Activated T-cell treated with anti-CD3 and anti-CD28 coated beads, Interleukin-2, amount 50 U/mL, for 4 hours (primary cell): ENCODE measurements around the gene TH. TPM values are rescaled to one million over a fixed set of nuclear protein-coding genes. Genes with fewer than 3 reads are reported as not detected.

Experiments used
- ATAC-seq, 2 donors: fragments of 200-7000 bp; cut with Tn5 transposase; one replicate each; pipeline ENCODE4 v1.10.0; 2021
- DNase-seq: peaks from one replicate; pipeline ENCODE4 v3.0.0-alpha.2; 2020
- H3K27me3 Mint-ChIP-seq: one replicate; pipeline ENCODE4 v1.8.0; 2021; ENCODE audit warnings: low read depth, mixed read lengths
- H3K36me3 Mint-ChIP-seq: one replicate; pipeline ENCODE4 v1.8.0; 2022; ENCODE audit warnings: mixed read lengths; ENCODE audit not compliant: insufficient read depth
- H3K4me1 Mint-ChIP-seq: one replicate; pipeline ENCODE4 v1.8.0; 2021; ENCODE audit warnings: low read depth, mixed read lengths
- H3K4me3 Mint-ChIP-seq: one replicate; pipeline ENCODE4 v1.8.0; 2021; ENCODE audit warnings: mild to moderate bottlenecking, moderate library complexity, mixed read lengths
- H3K9me3 Mint-ChIP-seq: one replicate; pipeline ENCODE4 v1.8.0; 2021; ENCODE audit warnings: mixed read lengths
- total RNA-seq, 3 donors: library from RNA; stranded (reverse); gene quantifications; one replicate each; pipeline ENCODE4 v1.2.1, GENCODE V29; 2021

The TH gene
- total RNA-seq = not detected

DNA sequence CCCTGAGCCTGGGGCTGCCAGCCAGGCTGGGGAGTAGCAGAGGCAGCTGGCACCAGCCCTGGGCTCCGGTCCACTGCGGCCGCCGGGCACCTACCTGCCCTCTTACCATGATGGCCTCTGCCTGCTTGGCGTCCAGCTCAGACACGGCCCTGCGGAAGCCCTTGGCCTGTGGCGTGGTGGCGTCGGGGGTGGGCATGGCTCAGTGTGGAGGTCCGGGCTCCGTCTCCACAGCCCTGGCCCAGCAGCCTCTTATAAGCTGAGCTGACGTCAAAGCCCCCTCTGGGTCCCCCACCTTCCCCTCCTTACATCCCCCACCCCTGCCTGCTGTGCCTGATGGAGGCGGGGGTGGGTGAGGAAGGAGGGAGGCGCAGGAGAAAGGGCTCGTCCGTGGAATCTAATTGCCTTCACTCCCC, at the start of gene TH:
TH (minus strand) TSS at position 225 of the 413 bp plus-strand sequence; CDS start at position 196, 29 bp downstream.
- no peak within 1 kb of the TSS for H3K4me3 Mint-ChIP-seq
- no peaks in the 10 kb centered on the region for H3K36me3 Mint-ChIP-seq
- peaks cover 2% of the 10 kb centered on the region for H3K27me3 Mint-ChIP-seq
- no peak for ATAC-seq
- H3K4me1 Mint-ChIP-seq = no peaks in the 10 kb centered on the region
- no peak for DNase-seq
- no peaks in the 10 kb centered on the region for H3K9me3 Mint-ChIP-seq

DNA sequence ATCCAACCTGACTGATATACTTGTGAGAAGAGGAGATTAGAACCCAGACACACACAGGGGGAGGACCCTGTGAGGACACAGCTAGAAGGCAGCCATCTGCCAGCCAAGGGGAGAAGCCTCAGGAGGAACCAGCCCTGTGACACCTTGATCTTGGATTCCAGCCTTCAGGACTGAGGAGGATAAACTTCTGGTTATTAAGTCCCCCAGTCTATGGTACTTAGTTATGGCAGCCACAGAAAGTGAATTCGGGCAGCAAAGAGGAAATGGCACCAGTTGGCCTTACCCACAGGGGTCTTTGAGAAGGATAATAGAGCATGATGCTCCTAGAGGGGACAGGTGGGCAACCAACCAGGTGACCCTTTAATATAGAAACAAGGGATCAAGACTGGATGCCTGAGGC, 49.4 kb upstream of the TH start:
- H3K27me3 Mint-ChIP-seq = peaks cover 7% of the 10 kb centered on the region
- ATAC-seq (no peak), DNase-seq (no peak)
- no peak overlapping the region for H3K4me3 Mint-ChIP-seq
- H3K4me1 Mint-ChIP-seq = no peaks in the 10 kb centered on the region
- no peaks in the 10 kb centered on the region for H3K36me3 Mint-ChIP-seq
- peaks cover 13% of the 10 kb centered on the region for H3K9me3 Mint-ChIP-seq

- Mint-ChIP-seq H3K27me3 (peaks cover 4% of the 10 kb centered on the region), H3K4me3 (no peak overlapping the region), H3K36me3 (no peaks in the 10 kb centered on the region), H3K9me3 (peaks cover 9% of the 10 kb centered on the region), H3K4me1 (no peaks in the 10 kb centered on the region)
- no peak for ATAC-seq
- no peak for DNase-seq
Measured at GRCh38 chr11:2220173-2220771, 48.7 kb upstream of the TH start.

DNA sequence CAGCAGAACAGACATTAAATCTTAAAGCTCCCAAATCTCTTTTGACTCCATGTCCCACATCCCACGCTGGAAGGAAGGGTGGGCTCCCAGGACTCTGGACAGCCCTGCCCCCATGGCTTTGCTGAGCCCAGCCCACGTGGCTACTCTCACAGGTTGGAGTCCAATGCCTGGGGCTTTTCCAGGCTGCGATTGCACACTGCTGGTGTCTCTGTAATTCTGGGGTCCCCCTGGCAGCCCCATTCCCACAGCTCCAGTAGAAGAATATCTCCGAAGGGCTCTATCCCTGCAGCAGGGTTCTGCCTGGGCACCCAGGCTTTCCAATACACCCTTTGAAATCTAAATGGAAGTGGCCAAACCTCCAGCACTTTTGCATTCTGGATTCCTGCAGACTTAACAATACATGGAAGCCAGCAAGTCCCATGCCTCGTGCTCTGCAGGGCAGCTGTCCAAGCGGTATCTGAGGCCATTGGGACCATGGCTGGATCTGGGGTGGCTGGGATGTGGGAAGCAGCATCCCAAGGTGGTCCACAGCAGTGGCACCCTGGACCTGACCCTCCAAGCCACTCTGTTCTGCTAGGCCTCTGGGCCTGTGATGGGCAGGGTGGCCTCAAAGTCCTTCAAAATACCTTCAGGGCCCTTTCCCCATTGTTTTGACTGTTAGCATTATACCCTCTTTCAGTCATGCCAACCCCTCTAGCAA, 47.9 kb upstream of the TH start:
- Mint-ChIP-seq H3K4me3 (no peak overlapping the region), H3K36me3 (no peaks in the 10 kb centered on the region), H3K4me1 (no peaks in the 10 kb centered on the region), H3K27me3 (peaks cover 4% of the 10 kb centered on the region), H3K9me3 (peaks cover 9% of the 10 kb centered on the region)
- no peak for DNase-seq
- no peak for ATAC-seq

DNA sequence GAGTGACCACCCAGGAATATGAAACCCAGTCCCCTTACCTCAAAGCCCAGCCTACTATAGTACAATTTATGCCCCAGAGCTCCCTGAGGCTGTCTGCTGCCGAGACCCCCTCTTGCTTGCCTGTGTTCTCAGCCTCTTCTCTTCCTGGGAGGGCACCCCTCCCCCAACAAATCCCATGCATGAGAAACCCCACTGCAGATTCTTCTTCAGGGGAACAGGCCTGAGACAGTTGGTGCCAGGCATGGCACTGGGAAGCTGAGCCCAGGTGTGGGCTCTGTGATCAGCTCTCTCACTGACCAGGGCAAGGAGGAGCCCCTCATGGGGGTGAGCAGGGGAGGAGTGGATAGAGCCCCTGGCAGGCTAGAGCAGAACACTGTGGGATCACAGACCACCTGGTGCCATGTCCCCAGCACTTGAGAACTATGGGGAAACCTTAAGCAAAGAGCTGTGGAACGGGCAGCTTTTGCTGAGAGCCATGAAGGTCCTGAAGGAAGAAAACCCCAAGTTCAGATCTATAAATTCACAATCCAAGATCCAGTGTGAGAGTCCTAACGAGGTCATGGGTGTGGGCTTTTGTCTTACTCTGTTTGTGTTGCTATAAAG, 46.5 kb upstream of the TH start:
- H3K36me3 Mint-ChIP-seq = no peaks in the 10 kb centered on the region
- H3K27me3 Mint-ChIP-seq = peaks cover 4% of the 10 kb centered on the region
- H3K9me3 Mint-ChIP-seq = no peaks in the 10 kb centered on the region
- ATAC-seq = no peak
- no peak for DNase-seq
- H3K4me1 Mint-ChIP-seq = peaks cover 11% of the 10 kb centered on the region
- H3K4me3 Mint-ChIP-seq = no peak overlapping the region

DNA sequence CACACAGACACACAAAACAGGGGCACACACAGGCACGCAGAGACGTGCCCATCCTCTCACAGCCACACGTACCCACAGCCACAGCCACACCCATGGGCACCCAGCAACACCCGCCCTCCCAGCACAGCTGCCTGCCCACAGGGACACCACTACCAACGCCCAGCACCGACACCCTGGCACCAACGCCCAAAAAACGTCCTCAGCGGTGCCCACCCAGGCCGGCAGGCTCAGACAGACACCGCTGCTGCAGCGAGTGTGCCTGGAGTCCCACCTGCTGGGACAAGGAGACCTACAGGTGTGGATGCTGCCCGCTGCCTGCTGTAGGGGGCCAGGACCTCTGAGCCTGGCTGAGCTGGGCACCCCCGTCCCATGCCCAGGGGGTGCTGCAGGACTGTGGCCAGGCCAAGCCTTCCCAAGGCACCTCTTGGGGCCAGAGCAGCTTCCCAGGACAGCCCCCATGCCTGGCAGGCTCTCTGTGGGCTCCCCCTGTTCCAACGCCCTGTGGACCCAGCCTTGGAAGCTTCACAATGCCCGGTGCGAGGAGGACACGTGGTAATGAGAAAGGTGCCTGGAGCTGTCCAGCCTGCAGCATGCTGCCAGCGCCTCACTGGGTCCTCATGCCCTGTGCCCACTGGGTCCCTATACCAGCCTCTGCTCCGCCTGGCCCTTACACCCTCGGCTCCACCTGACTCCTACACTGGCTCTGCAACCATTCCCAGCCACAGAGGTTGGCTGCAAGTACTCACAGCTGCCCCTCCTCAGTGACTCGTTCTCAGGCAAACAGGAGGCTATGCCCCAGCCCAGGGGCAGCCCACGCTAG, 45.8 kb upstream of the TH start:
- Mint-ChIP-seq H3K36me3 (no peaks in the 10 kb centered on the region), H3K4me1 (peaks cover 13% of the 10 kb centered on the region), H3K9me3 (no peaks in the 10 kb centered on the region), H3K4me3 (no peak overlapping the region), H3K27me3 (peaks cover 4% of the 10 kb centered on the region)
- peak in 1 of 2 donors; percentile 19 for ATAC-seq
- DNase-seq = peak; percentile 4

DNA sequence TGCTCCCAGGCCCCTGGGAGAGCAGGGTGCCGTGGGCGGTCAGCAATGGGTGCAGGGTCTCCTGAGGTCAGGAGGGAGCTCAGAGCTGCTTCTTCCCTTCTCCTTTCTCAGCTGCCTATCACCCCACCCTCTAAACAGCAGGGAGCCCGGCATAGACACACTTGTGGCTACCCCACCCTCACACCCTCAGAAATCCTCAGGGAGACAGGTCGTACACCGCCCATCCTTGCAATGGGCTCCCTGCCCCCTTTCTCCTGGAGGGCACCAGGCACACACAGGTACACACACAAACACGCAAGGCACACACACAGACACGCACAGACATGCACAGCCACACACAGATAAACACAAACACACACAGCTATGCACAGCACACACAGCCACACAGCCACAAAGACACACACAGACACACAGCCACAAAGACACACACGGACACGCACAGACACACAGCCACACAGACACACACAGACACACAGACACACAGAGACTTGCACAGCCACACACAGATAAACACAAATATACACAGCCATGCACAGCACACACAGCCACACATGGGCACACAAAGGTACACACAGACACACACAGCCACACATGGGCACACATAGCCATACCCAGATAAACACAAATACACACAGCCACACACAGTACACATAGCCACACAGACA, 44.9 kb upstream of the TH start:
- no peaks in the 10 kb centered on the region for H3K36me3 Mint-ChIP-seq
- DNase-seq = no peak
- no peak for ATAC-seq
- H3K4me1 Mint-ChIP-seq = peaks cover 13% of the 10 kb centered on the region
- no peaks in the 10 kb centered on the region for H3K9me3 Mint-ChIP-seq
- H3K27me3 Mint-ChIP-seq = no peaks in the 10 kb centered on the region
- no peak overlapping the region for H3K4me3 Mint-ChIP-seq

DNA sequence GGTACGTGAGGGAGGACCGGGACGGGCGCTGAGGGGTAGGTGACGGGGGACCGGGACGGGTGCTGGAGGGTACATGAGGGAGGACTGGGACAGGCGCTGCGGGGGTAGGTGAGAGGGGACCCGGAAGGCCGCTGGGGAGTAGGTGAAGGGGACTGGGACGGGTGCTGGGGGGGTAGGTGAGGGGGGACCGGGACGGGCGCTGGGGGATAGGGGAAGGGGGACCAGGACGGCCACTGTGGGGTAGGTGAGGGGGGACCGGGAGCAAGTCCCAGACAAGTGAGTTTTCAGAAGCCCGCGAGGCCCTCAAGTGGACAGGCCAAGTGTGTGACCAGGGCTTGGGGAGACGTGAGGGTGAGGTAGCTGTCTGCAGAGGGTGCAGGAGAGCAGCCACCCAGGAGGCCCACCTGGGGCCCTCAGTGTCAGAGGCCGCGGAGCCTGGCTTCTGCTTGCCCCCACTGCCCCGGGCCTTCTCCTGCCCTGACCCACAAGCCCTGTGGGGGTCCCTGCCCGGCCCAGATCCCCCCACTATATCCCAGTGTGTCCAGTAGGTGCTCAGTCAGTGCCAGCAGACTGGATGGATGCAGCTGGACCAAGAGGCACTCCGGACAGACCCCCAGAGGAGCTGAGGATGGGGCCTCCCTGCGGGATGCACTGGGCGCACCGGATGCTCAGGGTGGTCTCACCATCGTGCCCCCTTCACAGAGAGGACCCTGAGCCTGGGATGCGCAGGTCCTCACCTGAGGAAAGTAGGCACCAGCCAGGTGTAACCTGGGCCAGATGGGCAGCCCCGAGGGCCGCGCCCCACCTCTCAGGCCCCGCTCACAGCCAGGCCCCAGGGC, 44.2 kb upstream of the TH start:
- Mint-ChIP-seq H3K27me3 (no peaks in the 10 kb centered on the region), H3K4me1 (peaks cover 13% of the 10 kb centered on the region), H3K4me3 (no peak overlapping the region), H3K36me3 (no peaks in the 10 kb centered on the region), H3K9me3 (no peaks in the 10 kb centered on the region)
- ATAC-seq (no peak), DNase-seq (no peak)

DNA sequence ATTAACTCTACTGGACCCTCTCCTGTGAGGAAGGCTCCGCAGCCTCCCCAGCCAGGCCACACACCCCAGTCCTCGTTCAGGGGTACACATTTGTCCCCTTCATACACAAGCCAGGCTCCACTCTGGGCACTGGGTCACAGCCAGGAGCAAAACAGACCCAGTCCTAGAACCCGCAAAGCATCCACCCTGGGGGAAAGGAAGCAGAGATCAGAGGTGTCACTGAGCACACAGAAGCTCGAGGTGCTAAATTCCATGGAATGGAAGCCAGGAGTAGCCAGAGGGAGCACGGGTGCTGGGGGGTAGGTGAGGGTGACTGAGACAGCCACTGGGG, 43.6 kb upstream of the TH start:
- Mint-ChIP-seq H3K27me3 (no peaks in the 10 kb centered on the region), H3K36me3 (no peaks in the 10 kb centered on the region), H3K9me3 (no peaks in the 10 kb centered on the region), H3K4me1 (peaks cover 13% of the 10 kb centered on the region), H3K4me3 (no peak overlapping the region)
- DNase-seq (no peak), ATAC-seq (no peak)

- Mint-ChIP-seq H3K36me3 (no peaks in the 10 kb centered on the region), H3K27me3 (no peaks in the 10 kb centered on the region), H3K4me1 (peaks cover 13% of the 10 kb centered on the region), H3K9me3 (no peaks in the 10 kb centered on the region), H3K4me3 (no peak overlapping the region)
- ATAC-seq = no peak
- DNase-seq = peak; percentile 3
Measured at GRCh38 chr11:2214527-2215229, 43.1 kb upstream of the TH start.

DNA sequence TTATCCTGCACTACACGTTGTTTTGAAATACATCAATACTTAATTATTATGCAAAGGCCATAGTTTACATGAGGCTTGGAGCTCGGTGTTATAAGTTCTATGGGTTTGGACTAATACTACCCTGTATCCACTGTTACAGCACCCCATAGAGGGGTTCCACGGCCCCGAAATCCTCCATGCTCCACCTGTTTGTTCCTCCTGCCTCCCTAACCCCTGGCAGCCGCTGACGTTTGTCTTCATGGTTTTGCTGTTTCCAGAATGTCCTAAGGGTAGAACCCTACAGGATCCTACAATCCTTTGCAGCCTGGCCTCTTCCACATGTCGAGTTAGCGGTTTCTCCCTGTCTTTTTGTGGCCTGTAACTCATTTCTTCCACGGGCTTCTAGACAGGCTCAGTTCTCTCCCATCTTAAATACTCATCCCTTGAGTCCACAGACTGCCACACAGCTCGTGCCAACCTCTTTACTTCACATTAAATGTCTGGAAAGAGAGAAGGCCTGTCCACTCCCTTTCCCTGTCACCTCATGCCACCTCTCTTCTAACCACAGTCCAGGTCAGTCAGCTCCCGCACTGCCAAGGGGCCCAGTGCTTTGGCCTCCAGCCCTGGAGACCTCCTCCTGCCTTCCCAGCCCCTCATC, 42.4 kb upstream of the TH start:
- DNase-seq = no peak
- no peaks in the 10 kb centered on the region for H3K36me3 Mint-ChIP-seq
- H3K4me3 Mint-ChIP-seq = no peak overlapping the region

DNA sequence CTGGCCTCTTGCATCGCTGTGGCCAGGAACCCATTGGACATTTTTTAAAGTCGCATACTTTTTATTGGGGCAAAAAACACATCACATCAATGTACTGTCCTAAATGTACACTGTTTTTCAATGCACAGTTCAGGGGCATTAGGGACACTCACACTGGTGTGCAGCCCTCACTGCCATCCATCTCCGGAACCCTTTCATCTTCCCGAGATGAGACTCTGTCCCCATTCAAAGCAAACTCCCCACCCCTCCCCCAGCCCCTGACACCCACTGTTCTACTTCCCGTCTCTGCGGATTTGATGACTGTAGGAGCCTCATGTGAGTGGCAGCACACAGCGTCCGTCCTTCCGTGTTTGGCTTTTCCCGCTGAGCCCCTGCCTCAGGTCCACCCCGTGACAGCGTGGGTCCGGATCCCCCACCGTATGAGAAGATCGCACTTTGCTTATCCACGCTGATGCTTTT, 41.8 kb upstream of the TH start:
- peak overlapping the region; percentile 28 for H3K4me3 Mint-ChIP-seq
- no peaks in the 10 kb centered on the region for H3K9me3 Mint-ChIP-seq
- H3K27me3 Mint-ChIP-seq = no peaks in the 10 kb centered on the region
- ATAC-seq = peak; percentile 68 to 82
- H3K4me1 Mint-ChIP-seq = peaks cover 13% of the 10 kb centered on the region
- DNase-seq = peak; percentile 15
- no peaks in the 10 kb centered on the region for H3K36me3 Mint-ChIP-seq

More for the DNA sequence above, 42.4 kb upstream of the TH start:
- ATAC-seq = peak in 1 of 2 donors; percentile 17
- Mint-ChIP-seq H3K9me3 (no peaks in the 10 kb centered on the region), H3K27me3 (no peaks in the 10 kb centered on the region), H3K4me1 (peaks cover 13% of the 10 kb centered on the region)
